Hepatocyte (in vitro differentiated cells): Measurements from ENCODE around the gene LRRC4C. TPM values are rescaled to one million over a fixed set of nuclear protein-coding genes. Genes with fewer than 3 reads are reported as not detected.

Experiments used
- DNase-seq: peaks from one replicate; pipeline ENCODE4 v3.0.0-alpha.2; 2016; ENCODE audit warnings: low spot score
- H2AFZ ChIP-seq: fragments of 200-600 bp; sonication (generic); 2 replicates; pipeline ENCODE4 v1.6.0; 2016; ENCODE audit warnings: antibody characterized with exemption, mild to moderate bottlenecking
- H3K27ac ChIP-seq: fragments of 200-600 bp; sonication (generic); 2 replicates; pipeline ENCODE4 v1.5.1; 2016; ENCODE audit warnings: mild to moderate bottlenecking
- H3K27me3 ChIP-seq: fragments of 200-600 bp; sonication (generic); 2 replicates; pipeline ENCODE4 v1.6.1; 2016
- H3K36me3 ChIP-seq: fragments of 200-600 bp; sonication (generic); replicated peaks from 2 replicates; pipeline ENCODE4 v1.5.1; 2016; ENCODE audit warnings: low read depth; ENCODE audit not compliant: insufficient read depth
- H3K4me1 ChIP-seq: fragments of 200-600 bp; sonication (generic); 2 replicates; pipeline ENCODE4 v1.5.1; 2016; ENCODE audit warnings: mild to moderate bottlenecking, moderate library complexity; ENCODE audit not compliant: insufficient read depth
- H3K4me2 ChIP-seq: fragments of 200-600 bp; sonication (generic); 2 replicates; pipeline ENCODE4 v1.6.0; 2016
- H3K4me3 ChIP-seq: fragments of 200-600 bp; sonication (generic); 2 replicates; pipeline ENCODE4 v1.5.1; 2016; ENCODE audit warnings: mild to moderate bottlenecking
- H3K79me2 ChIP-seq: fragments of 200-600 bp; sonication (generic); 2 replicates; pipeline ENCODE4 v1.6.0; 2017; ENCODE audit warnings: mild to moderate bottlenecking
- H3K9me2 ChIP-seq: fragments of 200-600 bp; sonication (generic); replicated peaks from 2 replicates; pipeline ENCODE4 v1.6.0; 2017; ENCODE audit warnings: mild to moderate bottlenecking; ENCODE audit not compliant: insufficient read depth
- H3K9me3 ChIP-seq: fragments of 200-600 bp; sonication (generic); 2 replicates; pipeline ENCODE4 v1.5.1; 2016; ENCODE audit warnings: low read depth, mild to moderate bottlenecking
- H4K20me1 ChIP-seq: fragments of 200-600 bp; sonication (generic); 2 replicates; pipeline ENCODE4 v1.6.0; 2016; ENCODE audit warnings: mild to moderate bottlenecking; ENCODE audit not compliant: insufficient read depth, poor library complexity, severe bottlenecking
- CTCF ChIP-seq: fragments of 200-600 bp; sonication (generic); IDR thresholded peaks from 2 replicates; pipeline ENCODE4 v1.5.1; 2016; ENCODE audit warnings: antibody characterized with exemption, mild to moderate bottlenecking; ENCODE audit not compliant: poor library complexity
- EZH2 ChIP-seq: fragments of 200-600 bp; sonication (generic); IDR thresholded peaks from 2 replicates; pipeline ENCODE4 v1.6.1; 2016; ENCODE audit warnings: antibody characterized with exemption, mild to moderate bottlenecking, borderline replicate concordance
- EZH2phosphoT487 ChIP-seq: fragments of 200-600 bp; sonication (generic); IDR thresholded peaks from one replicate; pipeline ENCODE4 v1.6.1; 2018; ENCODE audit warnings: antibody characterized with exemption, mild to moderate bottlenecking, low read depth, moderate library complexity; ENCODE audit not compliant: unreplicated experiment, severe bottlenecking
- WGBS: methylation state at CpG from one replicate; pipeline ENCODE4 v1.1.6; 2016; ENCODE audit warnings: low lambda C conversion rate; ENCODE audit errors: missing lambda C conversion rate; 5-methylcytosine and 5-hydroxymethylcytosine counted together
- polyA plus RNA-seq: library from polyadenylated mRNA; unstranded; fragments of >200 nt; fragmentation: Nextera tagmentation; extraction: Ambion mirVana; gene quantifications from 2 replicates; pipeline ENCODE4 v1.2.1, GENCODE V29; 2016
- total RNA-seq: library from RNA; depleted of rRNA; stranded (reverse); fragments of >200 nt; gene quantifications from 2 replicates; pipeline ENCODE4 v1.2.3, GENCODE V29; 2014

LRRC4C gene
- total and polyA plus RNA-seq, 2 experiments from 2014 or later: 1.1 to 3.1 TPM

- Histone ChIP-seq H3K27ac (no peak overlapping the region), H3K4me1 (no peaks in the 10 kb centered on the region), H3K4me3 (no peak overlapping the region), H3K79me2 (no peaks in the 10 kb centered on the region), H4K20me1 (no peaks in the 10 kb centered on the region), H3K27me3 (no peaks in the 10 kb centered on the region), H2AFZ (no peak overlapping the region), H3K4me2 (no peak overlapping the region), H3K9me3 (no peaks in the 10 kb centered on the region), H3K9me2 (no peaks in the 10 kb centered on the region), H3K36me3 (no peaks in the 10 kb centered on the region)
- 88% methylated on average over 8 of the region's 8 CpGs for WGBS
- TF ChIP-seq EZH2 (no peak), EZH2phosphoT487 (no peak), CTCF (no peak)
- no peak for DNase-seq
These were observed 184.6 kb downstream of the LRRC4C start for GRCh38 chr11:41274831-41275230.

GRCh38 chr11:41273908-41274307 is 185.5 kb downstream of the LRRC4C start:
- H3K79me2 ChIP-seq: no peaks in the 10 kb centered on the region
- no peaks in the 10 kb centered on the region for H3K9me3 ChIP-seq
- 80% methylated on average over 3 of the region's 3 CpGs for WGBS
- no peaks in the 10 kb centered on the region for H3K4me1 ChIP-seq
- no peaks in the 10 kb centered on the region for H3K27me3 ChIP-seq
- no peak for TF ChIP-seq CTCF
- no peak for TF ChIP-seq EZH2
- TF ChIP-seq EZH2phosphoT487: no peak
- H3K9me2 ChIP-seq: no peaks in the 10 kb centered on the region
- no peaks in the 10 kb centered on the region for H4K20me1 ChIP-seq
- no peak overlapping the region for H2AFZ ChIP-seq
- H3K36me3 ChIP-seq: no peaks in the 10 kb centered on the region
- H3K4me3 ChIP-seq: no peak overlapping the region
- H3K4me2 ChIP-seq: no peak overlapping the region
- H3K27ac ChIP-seq: no peak overlapping the region
- DNase-seq: no peak

GRCh38 chr11:41267451-41267850 is 192.0 kb downstream of the LRRC4C start:
- H3K4me2 ChIP-seq: no peak overlapping the region
- no peak overlapping the region for H3K4me3 ChIP-seq
- no peak for TF ChIP-seq EZH2phosphoT487
- no peak for TF ChIP-seq EZH2
- no peak for TF ChIP-seq CTCF
- no peaks in the 10 kb centered on the region for H3K4me1 ChIP-seq
- no peak for DNase-seq
- WGBS: 83% methylated on average over 5 of the region's 5 CpGs
- H2AFZ ChIP-seq: no peak overlapping the region
- H3K36me3 ChIP-seq: no peaks in the 10 kb centered on the region
- H4K20me1 ChIP-seq: no peaks in the 10 kb centered on the region
- no peaks in the 10 kb centered on the region for H3K27me3 ChIP-seq
- no peaks in the 10 kb centered on the region for H3K79me2 ChIP-seq
- no peak overlapping the region for H3K27ac ChIP-seq
- H3K9me3 ChIP-seq: no peaks in the 10 kb centered on the region
- H3K9me2 ChIP-seq: no peaks in the 10 kb centered on the region

- Histone ChIP-seq H3K4me2 (no peak overlapping the region), H3K9me2 (no peaks in the 10 kb centered on the region), H3K79me2 (no peaks in the 10 kb centered on the region), H3K4me3 (no peak overlapping the region), H3K27me3 (no peaks in the 10 kb centered on the region), H3K36me3 (no peaks in the 10 kb centered on the region), H3K27ac (no peak overlapping the region), H4K20me1 (no peaks in the 10 kb centered on the region), H3K4me1 (no peaks in the 10 kb centered on the region), H2AFZ (no peak overlapping the region), H3K9me3 (no peaks in the 10 kb centered on the region)
- no peak for TF ChIP-seq EZH2phosphoT487
- TF ChIP-seq CTCF: no peak
- TF ChIP-seq EZH2: no peak
- WGBS: 69% methylated on average over 3 of the region's 3 CpGs
- no peak for DNase-seq
These were observed 203.4 kb downstream of the LRRC4C start for GRCh38 chr11:41256041-41256440.
